ENCODE measurements around the gene SUGP2.
"Not testable (repeated sequence)": the region's sequence is repeated elsewhere in the genome, so short reads cannot be mapped to it uniquely, and the experiment has no call there.

Gene SUGP2

GRCh38 chr19:18987456-18987855 lies 45.9 kb downstream of the SUGP2 start:
- DNase-seq: no peak

GRCh38 chr19:18985257-18985656 lies 48.1 kb downstream of the SUGP2 start:
- no peak for DNase-seq

GRCh38 chr19:18984251-18984650 lies 49.1 kb downstream of the SUGP2 start:
- DNase-seq: no peak

- DNase-seq: no peak
Measured at GRCh38 chr19:18982669-18983068, 50.6 kb downstream of the SUGP2 start.

GRCh38 chr19:18980432-18981020 lies 52.8 kb downstream of the SUGP2 start:
- no peak for DNase-seq

- no peak for DNase-seq
Measured at GRCh38 chr19:18978616-18979015, 54.7 kb downstream of the SUGP2 start.

GRCh38 chr19:18975869-18976268 lies 57.4 kb downstream of the SUGP2 start:
- no peak for DNase-seq

- DNase-seq: no peak
Measured at GRCh38 chr19:18975011-18975410, 58.3 kb downstream of the SUGP2 start.

GRCh38 chr19:18972851-18973250 lies 60.5 kb downstream of the SUGP2 start:
- no peak for DNase-seq

- DNase-seq: no peak
Measured at GRCh38 chr19:18972301-18972811, 61.0 kb downstream of the SUGP2 start.

GRCh38 chr19:18969931-18970659 lies 63.2 kb downstream of the SUGP2 start:
- DNase-seq: no peak

- no peak for DNase-seq
Measured at GRCh38 chr19:18967358-18968146, 65.8 kb downstream of the SUGP2 start.

- DNase-seq: no peak
Measured at GRCh38 chr19:18966307-18966706, 67.0 kb downstream of the SUGP2 start.

- no peak for DNase-seq
Measured at GRCh38 chr19:18964121-18964520, 69.2 kb downstream of the SUGP2 start.

GRCh38 chr19:18961767-18962620 lies 71.3 kb downstream of the SUGP2 start:
- no peak for DNase-seq

- no peak for DNase-seq
Measured at GRCh38 chr19:18960370-18960769, 72.9 kb downstream of the SUGP2 start.

GRCh38 chr19:18955042-18955441 lies 78.3 kb downstream of the SUGP2 start:
- DNase-seq: no peak

GRCh38 chr19:18954094-18954493 lies 79.2 kb downstream of the SUGP2 start:
- no peak for DNase-seq

- not testable (repeated sequence) for DNase-seq
Measured at GRCh38 chr19:18952364-18953003, 80.8 kb downstream of the SUGP2 start.

GRCh38 chr19:18951721-18952281 lies 81.5 kb downstream of the SUGP2 start:
- DNase-seq: no peak

GRCh38 chr19:18949858-18950257 lies 83.5 kb downstream of the SUGP2 start:
- DNase-seq: no peak

- DNase-seq: no peak
Measured at GRCh38 chr19:18948976-18949356, 84.4 kb downstream of the SUGP2 start.

Data from DMS153 (cell line).